Stimulated activated CD4-positive, alpha-beta T cell treated with anti-CD3 and anti-CD28 coated beads, Interleukin-15, amount 100 ng/mL, for 48 hours (primary cell): ENCODE data around the gene ACSL6.

Experiments used
- DNase-seq, 2 donors: peaks; one replicate each; pipeline ENCODE4 v3.0.0-alpha.2; 2020; ENCODE audit warnings: low read depth in 2 of 2

The ACSL6 gene

GRCh38 chr5:132046880-132047299, 35.4 kb upstream of the ACSL6 start:
- no peak for DNase-seq

GRCh38 chr5:132044207-132044606, 32.7 kb upstream of the ACSL6 start:
- no peak for DNase-seq

- no peak for DNase-seq
Observed at GRCh38 chr5:132037353-132037752, 25.9 kb upstream of the ACSL6 start.

GRCh38 chr5:132033122-132033521, 21.7 kb upstream of the ACSL6 start:
- DNase-seq, result no peak

GRCh38 chr5:132032196-132032595, 20.7 kb upstream of the ACSL6 start:
- no peak for DNase-seq

GRCh38 chr5:132030610-132031009, 19.2 kb upstream of the ACSL6 start:
- no peak for DNase-seq

GRCh38 chr5:132029609-132030330, 18.3 kb upstream of the ACSL6 start:
- no peak for DNase-seq

GRCh38 chr5:132027027-132027426, 15.6 kb upstream of the ACSL6 start:
- DNase-seq, result no peak

GRCh38 chr5:132026516-132027008, 15.1 kb upstream of the ACSL6 start:
- peak; percentile 28 to 45 for DNase-seq

- DNase-seq, result no peak
Observed at GRCh38 chr5:132025403-132025971, 14.0 kb upstream of the ACSL6 start.

GRCh38 chr5:132024789-132025402, 13.4 kb upstream of the ACSL6 start:
- DNase-seq, result no peak

- no peak for DNase-seq
Observed at GRCh38 chr5:132024117-132024435, 12.6 kb upstream of the ACSL6 start.

- no peak for DNase-seq
Observed at GRCh38 chr5:132023258-132024116, 12.0 kb upstream of the ACSL6 start.

GRCh38 chr5:132022737-132023136, 11.3 kb upstream of the ACSL6 start:
- DNase-seq, result peak; percentile 33 to 37

- DNase-seq, result no peak
Observed at GRCh38 chr5:132021654-132022053, 10.2 kb upstream of the ACSL6 start.

- DNase-seq, result no peak
Observed at GRCh38 chr5:132020568-132021339, 9.3 kb upstream of the ACSL6 start.

- peak; percentile 75 to 79 for DNase-seq
Observed at GRCh38 chr5:132019857-132020555, 8.5 kb upstream of the ACSL6 start.

GRCh38 chr5:132019337-132019736, 7.9 kb upstream of the ACSL6 start:
- no peak for DNase-seq

GRCh38 chr5:132017738-132018625, 6.5 kb upstream of the ACSL6 start:
- no peak for DNase-seq

GRCh38 chr5:132017316-132017715, 5.9 kb upstream of the ACSL6 start:
- no peak for DNase-seq
